OCI-LY1 (cell line): ENCODE results near the gene IFITM10.

Experiments used
- H2AFZ ChIP-seq: fragments of 200-600 bp; sonication (generic), shearing (Covaris generic); 2 replicates; pipeline ENCODE4 v1.6.0; 2014; ENCODE audit warnings: antibody characterized with exemption, mild to moderate bottlenecking, low read length
- H3F3A ChIP-seq: fragments of 200-600 bp; sonication (generic), shearing (Covaris generic); 2 replicates; pipeline ENCODE4 v1.6.0; 2014; ENCODE audit warnings: mild to moderate bottlenecking, antibody characterized with exemption, low read length, moderate library complexity; ENCODE audit not compliant: insufficient read depth
- H3K27ac ChIP-seq: fragments of 200-600 bp; sonication (generic); 2 replicates; pipeline ENCODE4 v1.5.1; 2014; ENCODE audit warnings: low read length, mixed run types, mild to moderate bottlenecking, low read depth; ENCODE audit not compliant: poor library complexity, severe bottlenecking
- H3K27me3 ChIP-seq: fragments of 200-600 bp; sonication (generic); 2 replicates; pipeline ENCODE4 v1.6.0; 2014; ENCODE audit warnings: antibody characterized with exemption, mild to moderate bottlenecking, low read length, moderate library complexity; ENCODE audit not compliant: insufficient read depth
- H3K36me3 ChIP-seq: fragments of 200-600 bp; sonication (generic); 2 replicates; pipeline ENCODE4 v1.6.1; 2014; ENCODE audit warnings: mild to moderate bottlenecking, antibody characterized with exemption, low read length, moderate library complexity, mixed read lengths; ENCODE audit not compliant: insufficient read depth
- H3K4me1 ChIP-seq: fragments of 200-600 bp; sonication (generic); 2 replicates; pipeline ENCODE4 v1.5.1; 2014; ENCODE audit warnings: mild to moderate bottlenecking, low read length, moderate library complexity; ENCODE audit not compliant: insufficient read depth, severe bottlenecking
- H3K4me2 ChIP-seq: fragments of 200-600 bp; sonication (generic), shearing (Covaris generic); 2 replicates; pipeline ENCODE4 v1.6.1; 2014; ENCODE audit warnings: low read length
- H3K4me3 ChIP-seq: fragments of 200-600 bp; sonication (generic); 2 replicates; pipeline ENCODE4 v1.5.1; 2014; ENCODE audit warnings: low read length, low read depth, mild to moderate bottlenecking, mixed read lengths; ENCODE audit not compliant: poor library complexity, severe bottlenecking
- H3K79me2 ChIP-seq: fragments of 200-600 bp; shearing (Covaris generic); 2 replicates; pipeline ENCODE4 v1.6.1; 2016; ENCODE audit warnings: mixed run types, low read length, mixed read lengths; ENCODE audit not compliant: insufficient read depth
- H3K9ac ChIP-seq: fragments of 200-600 bp; sonication (generic), shearing (Covaris generic); 2 replicates; pipeline ENCODE4 v1.6.1; 2014; ENCODE audit warnings: mild to moderate bottlenecking, low read length, mixed read lengths
- H3K9me2 ChIP-seq: fragments of 200-600 bp; sonication (generic), shearing (Covaris generic); 2 replicates; pipeline ENCODE4 v1.6.1; 2014; ENCODE audit warnings: low read depth, mild to moderate bottlenecking, low read length, mixed read lengths
- H3K9me3 ChIP-seq: fragments of 200-600 bp; shearing (Covaris generic); 2 replicates; pipeline ENCODE4 v1.6.1; 2014; ENCODE audit warnings: low read length, mixed read lengths
- H4K20me1 ChIP-seq: fragments of 200-600 bp; sonication (generic), shearing (Covaris generic); 2 replicates; pipeline ENCODE4 v1.6.0; 2016; ENCODE audit warnings: mild to moderate bottlenecking, low read length; ENCODE audit not compliant: insufficient read depth
- CTCF ChIP-seq: fragments of 200-600 bp; sonication (generic), shearing (Covaris generic); IDR thresholded peaks from 2 replicates; pipeline ENCODE4 v1.5.1; 2017; ENCODE audit warnings: mild to moderate bottlenecking, antibody characterized with exemption, low read length, moderate library complexity, mixed read lengths
- EZH2 ChIP-seq: fragments of 200-600 bp; sonication (generic), shearing (Covaris generic); IDR thresholded peaks from 2 replicates; pipeline ENCODE4 v1.8.0; 2017; ENCODE audit warnings: borderline replicate concordance, mixed run types, mild to moderate bottlenecking, antibody characterized with exemption, low read length, moderate library complexity, mixed read lengths

Gene IFITM10

GRCh38 chr11:1779034-1779805, 28.8 kb upstream of the IFITM10 start:
- Histone ChIP-seq H4K20me1 (no peaks in the 10 kb centered on the region), H2AFZ (no peak overlapping the region), H3K9me2 (no peaks in the 10 kb centered on the region), H3K4me1 (no peaks in the 10 kb centered on the region), H3K27me3 (no peaks in the 10 kb centered on the region), H3K9ac (no peak overlapping the region), H3K4me3 (no peak overlapping the region), H3F3A (no peaks in the 10 kb centered on the region), H3K27ac (no peak overlapping the region), H3K9me3 (no peaks in the 10 kb centered on the region), H3K79me2 (no peaks in the 10 kb centered on the region), H3K36me3 (no peaks in the 10 kb centered on the region), H3K4me2 (no peak overlapping the region)
- TF ChIP-seq CTCF: no peak
- no peak for TF ChIP-seq EZH2

- Histone ChIP-seq H3K36me3 (no peaks in the 10 kb centered on the region), H3F3A (no peaks in the 10 kb centered on the region), H2AFZ (no peak overlapping the region), H3K79me2 (no peaks in the 10 kb centered on the region), H3K9me2 (no peaks in the 10 kb centered on the region), H3K4me3 (no peak overlapping the region), H3K27ac (no peak overlapping the region), H3K27me3 (no peaks in the 10 kb centered on the region), H3K4me1 (no peaks in the 10 kb centered on the region), H4K20me1 (no peaks in the 10 kb centered on the region), H3K9ac (no peak overlapping the region), H3K4me2 (no peak overlapping the region), H3K9me3 (no peaks in the 10 kb centered on the region)
- TF ChIP-seq EZH2: no peak
- no peak for TF ChIP-seq CTCF
Observed at GRCh38 chr11:1778141-1778911, 27.9 kb upstream of the IFITM10 start.

DNA sequence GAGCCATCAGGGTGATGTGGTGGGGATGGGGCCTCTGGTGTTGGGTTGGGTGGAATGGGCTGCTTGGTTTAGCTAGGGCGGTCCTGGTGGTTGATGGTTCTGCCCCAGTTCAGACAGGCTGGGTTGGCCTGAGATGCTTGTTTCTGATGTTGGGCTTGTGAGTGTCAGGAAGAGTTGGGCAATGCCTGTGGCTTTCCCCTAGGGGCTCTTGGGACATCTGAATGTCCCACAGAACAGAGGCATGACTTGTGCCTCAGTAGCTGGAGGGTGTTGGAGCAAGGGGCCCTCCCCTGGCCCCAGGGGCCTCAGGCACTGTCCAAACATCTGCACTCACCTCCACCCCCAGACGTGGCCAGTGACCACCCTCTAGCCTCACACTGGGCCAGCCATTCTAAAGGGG, 27.3 kb upstream of the IFITM10 start:
- H3K9me2 ChIP-seq: no peaks in the 10 kb centered on the region
- no peak overlapping the region for H3K4me2 ChIP-seq
- no peak overlapping the region for H2AFZ ChIP-seq
- no peaks in the 10 kb centered on the region for H3K36me3 ChIP-seq
- no peak overlapping the region for H3K27ac ChIP-seq
- no peaks in the 10 kb centered on the region for H3F3A ChIP-seq
- H3K27me3 ChIP-seq: no peaks in the 10 kb centered on the region
- H3K4me1 ChIP-seq: no peaks in the 10 kb centered on the region
- H3K9me3 ChIP-seq: no peaks in the 10 kb centered on the region
- no peak overlapping the region for H3K4me3 ChIP-seq
- no peak overlapping the region for H3K9ac ChIP-seq
- no peaks in the 10 kb centered on the region for H3K79me2 ChIP-seq
- TF ChIP-seq EZH2 (no peak), CTCF (no peak)
- H4K20me1 ChIP-seq: no peaks in the 10 kb centered on the region
